GM23338 (cell line): ENCODE measurements around the gene TCF7.

Source experiments
- CREB1 ChIP-seq: fragments of 250-450 bp; sonication (Bioruptor Pico); IDR thresholded peaks from 2 replicates; pipeline ENCODE4 v1.5.0; 2020; ENCODE audit warnings: low read depth, mild to moderate bottlenecking, moderate library complexity
- EZH2 ChIP-seq: fragments of 200-600 bp; sonication (generic); IDR thresholded peaks from one replicate; pipeline ENCODE4 v1.8.0; 2017; ENCODE audit warnings: antibody characterized with exemption, mild to moderate bottlenecking, low read depth; ENCODE audit not compliant: unreplicated experiment
- EZH2phosphoT487 ChIP-seq: fragments of 200-600 bp; sonication (generic); IDR thresholded peaks from one replicate; pipeline ENCODE4 v1.8.1; 2018; ENCODE audit warnings: antibody characterized with exemption; ENCODE audit not compliant: unreplicated experiment
- JUNB ChIP-seq: IDR thresholded peaks from one replicate; pipeline ENCODE4 v1.6.1; 2016; ENCODE audit warnings: antibody characterized with exemption; ENCODE audit not compliant: unreplicated experiment
- POLR2AphosphoS5 ChIP-seq: IDR thresholded peaks from 2 replicates; pipeline ENCODE4 v1.6.1; 2016; ENCODE audit warnings: antibody characterized with exemption, low read depth
- TF ChIP-seq, protein P1 (sequence below), 2 experiments: fragments of 200-600 bp in 1 of 2; sonication (generic) in 1 of 2; conservative IDR thresholded peaks; 2 replicates each; pipeline versions ENCODE4 v1.5.1 to v1.6.1; 2016 to 2017; ENCODE audit warnings: antibody characterized with exemption in 2 of 2, low read depth in 2 of 2, mild to moderate bottlenecking in 2 of 2, moderate library complexity in 1 of 2

DNA sequence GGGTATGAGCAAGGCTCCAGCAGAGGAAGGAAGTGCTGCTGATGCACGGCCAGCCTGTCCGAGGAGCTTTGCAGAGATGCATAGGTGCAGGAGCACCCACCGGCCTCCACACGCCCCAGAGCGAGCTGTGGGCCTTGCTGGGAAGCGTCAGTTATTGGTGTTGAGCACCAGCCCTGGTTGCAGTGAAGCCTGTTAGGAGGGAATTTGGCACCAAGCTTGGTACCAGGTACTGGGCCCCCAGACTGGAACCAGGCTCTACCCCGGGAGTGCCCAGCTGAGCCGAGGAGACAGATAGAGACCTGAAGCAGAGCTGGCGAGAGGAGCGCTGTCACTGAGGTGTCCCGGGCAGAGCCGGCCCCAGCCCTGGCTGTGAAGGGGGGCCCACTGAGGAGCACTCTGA, 5.2 kb downstream of the TCF7 start:
- TF ChIP-seq POLR2AphosphoS5 = no peak
- TF ChIP-seq, protein P1, sequence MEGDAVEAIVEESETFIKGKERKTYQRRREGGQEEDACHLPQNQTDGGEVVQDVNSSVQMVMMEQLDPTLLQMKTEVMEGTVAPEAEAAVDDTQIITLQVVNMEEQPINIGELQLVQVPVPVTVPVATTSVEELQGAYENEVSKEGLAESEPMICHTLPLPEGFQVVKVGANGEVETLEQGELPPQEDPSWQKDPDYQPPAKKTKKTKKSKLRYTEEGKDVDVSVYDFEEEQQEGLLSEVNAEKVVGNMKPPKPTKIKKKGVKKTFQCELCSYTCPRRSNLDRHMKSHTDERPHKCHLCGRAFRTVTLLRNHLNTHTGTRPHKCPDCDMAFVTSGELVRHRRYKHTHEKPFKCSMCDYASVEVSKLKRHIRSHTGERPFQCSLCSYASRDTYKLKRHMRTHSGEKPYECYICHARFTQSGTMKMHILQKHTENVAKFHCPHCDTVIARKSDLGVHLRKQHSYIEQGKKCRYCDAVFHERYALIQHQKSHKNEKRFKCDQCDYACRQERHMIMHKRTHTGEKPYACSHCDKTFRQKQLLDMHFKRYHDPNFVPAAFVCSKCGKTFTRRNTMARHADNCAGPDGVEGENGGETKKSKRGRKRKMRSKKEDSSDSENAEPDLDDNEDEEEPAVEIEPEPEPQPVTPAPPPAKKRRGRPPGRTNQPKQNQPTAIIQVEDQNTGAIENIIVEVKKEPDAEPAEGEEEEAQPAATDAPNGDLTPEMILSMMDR (conservative IDR thresholded peaks at IDR 0.05; ENCODE audit: low read depth in 2 of 2) = no peak
- TF ChIP-seq CREB1 = no peak
- TF ChIP-seq EZH2 = no peak
- TF ChIP-seq EZH2phosphoT487 = no peak
- TF ChIP-seq JUNB = no peak
